GM13976 (cell line): ENCODE data around the gene SLC6A7.

Experiments used
- DNase-seq: peaks from one replicate; pipeline ENCODE4 v3.0.0; 2012; ENCODE audit warnings: low spot score
- CTCF ChIP-seq: IDR thresholded peaks from 2 replicates; pipeline ENCODE4 v1.5.1; 2012; ENCODE audit warnings: borderline replicate concordance, mild to moderate bottlenecking; ENCODE audit not compliant: insufficient read depth; ENCODE audit errors: extremely low read depth, missing control alignments, control extremely low read depth
- in situ Hi-C: fragments of 300-500 bp; cut with MboI; formaldehyde crosslinking; loops from one replicate; pipeline ENCODE4 v1.12.0; 2022; ENCODE audit warnings: low sequenced_read_pairs, mixed read lengths, inconsistent platforms; ENCODE audit not compliant: unreplicated experiment

Gene SLC6A7

GRCh38 chr5:150253416-150254208 lies 63.8 kb downstream of the SLC6A7 start:
- in situ Hi-C loops, result no loop called here
- no peak for TF ChIP-seq CTCF
- no peak for DNase-seq

GRCh38 chr5:150254363-150254762 lies 64.5 kb downstream of the SLC6A7 start:
- TF ChIP-seq CTCF, result no peak
- no peak for DNase-seq
- in situ Hi-C loops, result no loop called here

GRCh38 chr5:150254774-150255173 lies 64.9 kb downstream of the SLC6A7 start:
- no peak for DNase-seq
- TF ChIP-seq CTCF, result no peak
- in situ Hi-C loops, result no loop called here

- no peak for TF ChIP-seq CTCF
- DNase-seq, result no peak
- in situ Hi-C loops, result no loop called here
Observed at GRCh38 chr5:150255659-150256409, 66.0 kb downstream of the SLC6A7 start.

GRCh38 chr5:150256410-150257064 lies 66.7 kb downstream of the SLC6A7 start:
- no peak for DNase-seq
- TF ChIP-seq CTCF, result no peak
- in situ Hi-C loops, result no loop called here

GRCh38 chr5:150257424-150257823 lies 67.6 kb downstream of the SLC6A7 start:
- in situ Hi-C loops, result no loop called here
- DNase-seq, result no peak
- no peak for TF ChIP-seq CTCF
